ENCODE data around the gene ZDHHC11B.

ZDHHC11B gene

DNA sequence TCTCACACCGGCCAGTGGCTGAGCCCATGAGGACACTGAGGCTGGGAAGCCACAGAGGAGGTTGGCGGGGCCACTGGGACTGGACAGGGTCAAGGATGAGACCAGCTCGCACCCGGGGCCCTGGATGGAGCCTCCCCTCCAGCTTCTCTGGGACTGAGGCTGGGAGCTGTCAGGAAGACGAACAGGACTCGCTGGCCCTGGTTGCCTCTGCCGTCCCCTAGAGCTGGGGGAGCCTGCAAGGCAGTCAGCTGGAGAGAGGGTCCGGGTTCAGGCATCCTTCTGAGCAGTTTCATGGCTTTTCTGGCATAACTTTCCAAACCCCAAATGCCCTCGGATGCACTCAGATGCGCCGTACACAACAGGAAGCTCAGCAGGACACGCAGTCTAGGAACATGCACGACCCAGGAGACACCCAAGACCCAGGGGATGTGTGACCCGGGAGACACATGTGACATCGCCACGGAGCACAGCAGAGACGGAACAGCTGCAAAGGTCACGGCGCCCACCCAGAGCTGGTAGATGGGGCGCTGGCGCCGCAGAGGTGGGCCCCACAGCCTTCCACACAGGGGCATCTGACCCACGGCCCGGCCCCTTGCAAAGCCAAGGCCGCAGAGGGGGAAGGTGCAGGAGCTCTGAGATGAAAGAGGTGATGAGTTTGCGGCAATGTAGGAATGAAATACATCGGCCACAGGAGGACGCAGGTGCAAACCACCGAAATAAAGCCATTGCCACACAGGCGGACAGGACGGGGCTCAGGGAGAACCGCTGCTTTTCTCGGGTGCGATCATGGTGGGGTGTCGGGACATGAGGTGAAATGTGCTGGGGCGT is 108.4 kb downstream of the ZDHHC11B start:
- DNase-seq (ENCODE audit: insufficient read length, low spot score) (no peak), FAIRE-seq (peak; percentile 20)

DNA sequence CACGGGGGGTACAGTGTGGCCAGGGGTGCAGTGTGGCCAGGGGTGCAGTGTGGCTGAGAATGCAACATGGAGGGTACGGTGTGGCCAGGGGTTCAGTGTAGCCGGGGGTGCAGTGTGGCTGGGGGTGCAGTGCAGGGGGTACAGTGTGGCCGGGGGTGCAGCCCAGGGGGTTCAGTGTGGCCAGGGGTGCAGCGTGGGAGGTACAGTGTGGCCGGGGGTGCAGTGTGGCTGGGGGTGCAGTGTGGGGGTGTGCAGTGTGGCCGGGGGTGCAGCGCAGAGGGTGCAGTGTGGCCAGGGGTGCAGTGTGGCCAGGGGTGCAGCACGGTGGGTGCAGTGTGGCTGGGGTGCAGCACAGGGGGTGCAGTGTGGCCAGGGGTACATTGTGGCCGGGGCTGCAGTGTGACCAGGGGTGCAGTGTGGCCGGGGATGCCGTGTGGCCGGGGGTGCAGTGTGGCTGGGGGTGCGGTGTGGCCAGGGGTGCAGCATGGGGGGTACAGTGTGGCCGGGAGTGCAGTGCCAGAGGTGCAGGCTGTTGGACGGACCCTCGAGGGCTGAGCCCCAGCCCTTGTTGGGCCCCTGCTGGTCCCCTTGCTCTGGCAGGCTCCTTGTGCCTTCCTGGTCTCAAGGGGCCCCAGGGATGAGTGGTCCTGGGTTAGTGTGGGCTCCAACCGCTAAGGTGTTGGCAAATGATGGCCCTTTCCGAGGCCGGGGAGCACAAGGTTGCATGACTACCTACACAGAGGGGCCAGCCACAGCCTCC is 109.2 kb downstream of the ZDHHC11B start:
- FAIRE-seq (peak; percentile 71), DNase-seq (ENCODE audit: insufficient read length, low spot score) (no peak)

DNA sequence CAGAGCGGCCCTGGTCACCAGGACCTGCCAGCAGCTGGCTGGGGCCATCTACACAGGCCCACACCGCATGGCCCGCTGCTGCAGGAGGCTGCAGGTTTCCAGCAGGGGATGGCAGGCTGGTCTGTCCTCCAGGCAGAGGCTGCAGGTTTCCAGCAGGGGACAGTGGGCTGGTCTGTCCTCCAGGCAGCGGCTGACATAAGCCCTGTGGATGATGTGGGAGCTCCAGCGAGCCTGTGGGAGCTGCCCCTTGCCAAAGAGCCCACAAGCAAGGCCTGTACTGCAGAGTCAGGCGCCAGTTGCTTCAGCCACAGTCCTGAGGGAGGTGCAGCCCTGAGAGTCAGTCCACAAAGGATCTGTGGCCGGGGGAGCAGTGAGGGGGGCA is 109.9 kb downstream of the ZDHHC11B start:
- no peak for DNase-seq (ENCODE audit: insufficient read length, low spot score)
- peak; percentile 52 for FAIRE-seq

DNA sequence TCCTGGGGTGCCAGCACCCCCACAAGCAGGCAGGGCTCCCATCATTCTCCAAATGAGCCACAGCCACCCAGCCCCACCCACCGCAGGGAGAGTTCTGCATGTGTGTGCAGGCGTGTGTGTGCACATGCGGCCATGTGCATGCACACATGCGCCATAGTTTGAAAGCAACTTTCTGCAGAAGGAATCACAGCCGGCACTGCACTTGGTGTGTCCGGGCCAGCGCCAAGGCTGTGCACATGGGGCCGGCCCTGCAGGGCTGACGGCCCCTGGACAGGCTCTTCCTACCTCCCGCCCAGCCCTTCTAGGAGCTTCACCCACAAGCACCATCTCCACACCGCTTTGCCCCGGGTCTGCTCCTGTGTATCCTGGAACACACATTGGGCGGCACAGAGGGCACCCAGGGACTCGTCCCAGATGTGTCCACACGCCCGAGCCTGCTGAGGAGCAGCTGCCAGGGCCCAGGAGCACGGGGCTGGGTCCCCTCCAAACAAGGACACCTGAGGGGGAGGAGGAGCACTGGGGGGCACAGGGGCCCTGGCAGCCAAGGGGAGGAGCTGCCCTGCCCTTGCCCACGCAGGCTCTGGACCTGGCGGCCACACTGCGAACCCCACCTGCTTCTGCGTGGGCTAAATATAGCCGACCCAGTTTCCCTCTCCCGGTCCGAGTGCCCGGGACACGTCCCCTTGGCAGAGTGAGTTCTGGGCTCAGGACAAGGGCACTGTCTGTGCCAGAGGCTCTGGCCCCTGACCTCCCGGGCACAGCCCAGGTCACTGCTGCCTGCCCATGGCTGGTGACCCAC is 110.5 kb downstream of the ZDHHC11B start:
- no peak for FAIRE-seq
- no peak for DNase-seq (ENCODE audit: insufficient read length, low spot score)

DNA sequence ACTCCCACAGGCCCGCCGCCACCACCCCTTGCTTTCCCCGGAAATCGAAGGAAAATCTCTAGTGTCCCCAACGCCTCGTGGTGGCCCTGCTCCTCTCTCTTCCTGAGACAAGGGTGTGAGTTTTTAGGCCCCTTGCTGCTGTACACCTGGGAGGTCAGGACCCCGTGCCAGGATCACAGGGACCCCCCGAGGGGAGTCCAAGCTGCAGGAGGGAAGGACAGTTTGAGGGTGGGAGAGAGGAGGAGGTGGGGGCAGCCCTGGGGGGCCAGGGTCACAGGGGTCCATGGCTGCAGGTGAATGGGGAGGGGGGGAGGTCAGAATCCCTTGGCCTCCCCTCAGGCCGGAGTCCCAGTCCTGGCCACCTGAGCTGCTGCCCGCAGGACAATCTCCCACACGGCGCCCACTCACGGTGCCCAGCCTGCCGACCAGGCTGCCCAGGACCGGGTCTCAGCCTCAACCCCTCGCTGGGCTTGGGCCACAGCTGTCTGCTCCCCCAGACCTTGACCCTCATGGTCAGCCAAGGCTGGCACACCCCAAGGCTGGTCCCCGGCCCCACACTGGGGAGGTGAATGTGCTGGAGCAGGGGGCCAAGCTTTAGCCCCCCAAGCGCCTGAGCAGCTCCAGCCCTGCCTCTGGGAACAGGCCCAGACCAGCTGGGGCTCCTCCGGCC is 111.2 kb downstream of the ZDHHC11B start:
- no peak for DNase-seq (ENCODE audit: insufficient read length, low spot score)
- FAIRE-seq: no peak

DNA sequence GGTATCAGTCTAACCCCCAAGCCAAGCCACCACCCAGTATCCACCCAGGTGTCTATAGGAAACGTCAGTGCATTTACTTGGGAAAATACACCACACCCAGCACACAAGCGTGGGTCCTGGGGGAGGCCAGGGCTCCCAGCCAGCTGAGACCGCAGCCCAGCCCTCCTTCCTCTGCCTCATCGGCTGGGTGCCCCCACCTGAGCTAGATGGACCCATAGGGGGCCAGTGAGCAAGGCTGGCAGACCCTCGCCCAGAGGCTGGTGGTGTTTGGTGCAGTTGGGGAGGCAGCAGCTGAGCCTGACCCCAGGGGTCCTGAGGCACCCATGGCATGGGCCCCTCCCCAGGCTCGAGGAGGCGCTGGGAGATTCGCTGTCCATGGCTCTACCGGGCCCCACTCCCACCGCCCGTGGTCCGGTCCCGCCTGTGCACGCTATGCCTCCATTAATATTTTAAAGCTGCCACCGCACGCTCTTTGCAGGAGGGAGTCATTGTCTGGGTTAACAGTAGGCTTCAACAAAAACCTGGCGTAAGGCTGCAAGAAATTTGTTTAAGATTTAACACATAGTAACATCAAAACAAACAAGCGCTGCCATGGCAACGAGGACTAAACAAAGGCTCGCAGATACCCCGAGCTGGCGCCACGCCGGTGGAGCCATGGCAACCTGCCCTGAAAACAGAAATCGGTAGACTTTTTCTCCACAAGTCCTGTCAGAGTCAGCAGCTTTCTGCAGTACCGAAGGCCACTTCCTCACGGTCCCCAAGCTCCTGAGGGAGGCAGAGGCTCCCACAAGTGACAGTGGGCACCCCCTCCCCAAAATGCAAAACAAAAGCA is 112.0 kb downstream of the ZDHHC11B start:
- DNase-seq (ENCODE audit: insufficient read length, low spot score): peak; percentile 56
- FAIRE-seq: no peak

DNA sequence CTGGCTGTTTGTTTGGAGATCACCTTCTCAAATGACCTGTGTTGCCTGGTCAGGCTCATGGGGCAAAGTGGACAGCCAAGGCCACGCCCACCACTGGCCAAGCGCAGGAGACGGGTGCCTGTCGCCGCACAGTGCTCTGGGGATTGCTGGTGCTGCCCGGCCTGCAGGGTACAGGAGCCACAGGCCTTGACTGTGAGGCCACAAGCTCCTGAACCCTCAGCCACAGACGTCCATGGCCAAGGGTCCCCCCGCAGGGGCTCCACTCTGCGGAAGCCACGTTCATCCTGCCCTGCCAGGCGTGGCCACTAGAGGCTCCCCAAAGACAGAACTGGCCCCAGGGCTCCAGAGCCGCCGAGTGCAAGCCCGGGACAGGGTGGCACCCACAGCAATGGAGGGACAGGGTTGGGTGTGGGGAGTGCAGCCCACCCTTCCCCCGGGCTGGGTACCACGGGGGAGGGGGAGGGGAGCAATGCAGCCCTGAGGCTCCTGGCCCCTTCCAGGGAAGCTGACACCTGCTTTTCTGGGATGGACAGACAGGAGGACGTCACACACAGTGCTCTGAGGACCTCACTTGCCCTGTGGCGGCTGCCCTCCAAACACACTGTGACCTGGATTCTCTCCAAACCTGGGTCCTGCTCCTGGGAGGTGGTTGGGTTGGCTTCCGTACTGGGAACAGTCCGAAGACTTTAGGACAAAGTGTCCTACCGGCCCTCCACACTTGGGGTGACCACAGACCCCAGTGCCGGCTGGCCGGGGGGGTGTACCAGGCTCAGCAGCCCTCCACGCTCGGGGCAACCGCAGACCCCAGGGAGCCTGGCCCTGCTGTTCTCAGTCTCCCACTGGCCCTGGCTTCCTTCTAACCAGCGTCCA is 112.8 kb downstream of the ZDHHC11B start:
- DNase-seq (ENCODE audit: insufficient read length, low spot score) (peak; percentile 88), FAIRE-seq (peak; percentile 91)

DNA sequence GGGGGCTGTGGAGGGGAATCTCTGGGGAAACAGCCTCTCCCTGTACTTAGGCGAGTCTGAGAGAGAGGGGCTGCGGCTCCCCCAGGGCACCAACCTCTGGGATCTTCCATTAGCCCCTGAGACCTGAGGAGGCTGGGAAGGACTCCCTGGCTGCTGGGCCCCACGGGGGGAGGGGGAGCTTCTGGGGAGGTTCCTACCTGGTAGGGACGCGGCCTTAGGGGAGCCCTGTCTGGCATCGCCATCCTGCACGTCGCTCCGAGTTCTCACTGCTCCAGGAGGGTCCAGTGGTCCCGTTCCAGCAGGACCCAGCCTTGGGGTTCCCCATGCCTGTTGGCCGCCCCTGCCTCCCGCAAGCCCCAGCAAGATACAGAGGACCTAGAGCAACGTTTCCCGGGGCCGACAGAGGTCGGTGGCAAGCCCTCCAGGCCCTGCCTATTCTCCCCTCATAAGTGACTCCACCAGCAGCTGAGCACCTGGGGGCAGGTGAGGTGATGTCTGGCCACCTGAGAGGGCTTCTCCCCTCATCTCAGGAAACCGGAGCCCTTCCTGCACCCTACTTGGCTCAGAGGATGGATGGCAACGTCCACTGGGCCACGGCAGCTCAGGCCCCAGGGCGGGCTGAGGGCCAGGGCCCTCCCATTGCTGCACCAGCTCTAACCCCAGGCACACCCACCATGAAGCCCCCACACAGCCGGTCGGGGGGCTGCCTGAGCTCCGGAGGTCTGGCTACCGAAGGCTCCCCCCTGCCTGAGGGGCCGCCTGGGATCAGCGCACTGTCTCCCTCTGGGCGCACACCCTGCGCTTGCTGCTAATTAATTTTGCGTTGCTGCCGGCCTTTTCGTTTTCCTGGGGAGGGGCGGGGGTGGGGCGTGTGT is 113.9 kb downstream of the ZDHHC11B start:
- no peak for FAIRE-seq
- DNase-seq (ENCODE audit: insufficient read length, low spot score): no peak

DNA sequence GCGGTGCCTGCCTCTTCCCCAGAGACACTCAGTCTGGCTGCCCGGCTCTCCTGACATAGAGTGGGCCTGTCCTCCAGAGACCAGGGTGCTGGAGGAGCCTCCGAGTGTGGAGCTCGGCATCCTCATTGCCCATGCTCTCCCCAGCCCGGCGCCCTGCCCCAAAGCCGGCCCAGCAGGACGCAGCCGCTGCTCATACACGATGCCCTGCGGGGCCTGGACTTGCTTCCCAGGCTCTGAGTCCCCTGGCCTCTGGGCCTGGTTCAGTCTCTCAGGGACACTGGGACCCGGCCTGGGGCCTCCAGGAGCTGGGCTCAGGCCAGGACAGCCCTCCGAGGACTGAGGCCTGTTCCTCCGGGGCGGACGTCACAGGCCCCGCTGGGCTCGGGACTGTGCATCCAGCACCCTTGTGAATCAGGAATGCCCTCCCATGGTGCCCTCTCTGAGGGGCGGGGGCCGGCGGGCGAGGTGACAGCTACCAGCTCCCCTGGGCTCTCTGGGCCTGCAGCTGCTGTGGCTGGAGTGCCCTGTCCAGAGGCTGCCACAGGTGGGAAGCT is 114.6 kb downstream of the ZDHHC11B start:
- no peak for FAIRE-seq
- no peak for DNase-seq (ENCODE audit: insufficient read length, low spot score)

DNA sequence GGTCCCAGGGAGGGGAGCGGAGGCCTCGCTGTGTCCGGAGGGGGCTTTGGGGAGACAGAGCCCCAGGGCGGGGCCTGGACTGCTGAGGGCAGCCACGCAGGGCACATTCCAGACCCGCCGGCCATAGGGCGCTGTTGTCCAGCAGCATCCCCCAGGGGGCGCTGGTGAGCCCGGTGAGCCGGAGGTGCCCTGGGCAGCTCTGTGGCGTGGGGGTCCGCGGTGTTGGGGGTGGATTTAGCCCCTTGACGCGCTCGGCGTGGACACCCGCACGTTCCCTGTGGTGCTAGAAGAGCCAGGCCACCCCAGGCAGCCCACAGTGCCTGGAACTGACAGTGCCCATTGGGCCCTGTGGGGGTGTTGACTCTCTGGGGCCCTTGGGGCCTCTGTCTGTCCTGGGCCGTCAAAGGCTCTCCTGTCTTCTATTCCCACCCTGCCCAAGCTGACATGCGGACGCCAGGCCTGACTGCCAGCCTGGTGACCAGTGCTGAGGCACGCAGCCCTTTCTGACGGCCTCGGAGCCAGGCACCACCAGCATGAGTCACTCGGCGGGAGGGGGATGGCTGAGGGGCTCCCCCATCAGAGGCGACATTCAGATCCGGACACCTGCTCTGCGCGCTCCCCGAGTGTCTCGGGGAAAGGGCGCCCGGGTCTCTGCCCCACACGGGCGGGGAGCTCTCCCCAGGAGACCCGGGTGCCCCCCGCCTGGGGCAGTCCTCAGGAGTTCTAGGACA is 115.3 kb downstream of the ZDHHC11B start:
- FAIRE-seq (no peak), DNase-seq (ENCODE audit: insufficient read length, low spot score) (no peak)

DNA sequence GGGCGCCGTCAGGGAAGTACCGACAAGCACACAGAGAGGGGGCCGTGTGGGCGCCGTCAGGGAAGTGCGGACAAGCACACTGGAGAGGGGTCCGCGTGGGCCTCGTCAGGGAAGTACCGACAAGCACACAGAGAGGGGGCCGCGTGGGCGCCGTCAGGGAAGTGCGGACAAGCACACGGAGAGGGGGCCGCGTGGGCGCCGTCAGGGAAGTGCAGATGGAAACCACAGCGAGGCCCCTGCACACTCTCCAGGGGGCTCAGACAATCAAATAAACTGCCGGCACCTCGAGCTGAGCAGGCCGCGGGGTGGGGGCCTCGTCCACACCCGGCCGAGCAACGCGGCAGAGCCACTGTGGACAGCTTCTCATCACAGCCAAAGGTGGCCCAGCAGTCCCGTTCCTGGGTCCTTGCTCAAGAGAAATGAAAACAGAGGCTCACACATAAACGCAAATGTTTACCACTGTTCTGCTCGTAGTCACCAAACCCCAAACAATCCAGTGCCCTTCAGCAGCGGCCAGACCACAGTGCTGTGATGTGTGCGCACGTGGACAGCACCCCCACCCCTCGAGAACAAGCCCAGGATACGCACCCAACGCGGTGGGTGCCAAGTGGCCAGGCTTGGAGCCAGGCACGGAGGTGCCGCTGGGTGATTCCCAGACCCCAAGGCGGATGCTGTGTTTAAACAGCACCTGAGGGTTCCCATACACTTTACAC is 116.1 kb downstream of the ZDHHC11B start:
- FAIRE-seq (peak; percentile 73), DNase-seq (ENCODE audit: insufficient read length, low spot score) (no peak)

DNA sequence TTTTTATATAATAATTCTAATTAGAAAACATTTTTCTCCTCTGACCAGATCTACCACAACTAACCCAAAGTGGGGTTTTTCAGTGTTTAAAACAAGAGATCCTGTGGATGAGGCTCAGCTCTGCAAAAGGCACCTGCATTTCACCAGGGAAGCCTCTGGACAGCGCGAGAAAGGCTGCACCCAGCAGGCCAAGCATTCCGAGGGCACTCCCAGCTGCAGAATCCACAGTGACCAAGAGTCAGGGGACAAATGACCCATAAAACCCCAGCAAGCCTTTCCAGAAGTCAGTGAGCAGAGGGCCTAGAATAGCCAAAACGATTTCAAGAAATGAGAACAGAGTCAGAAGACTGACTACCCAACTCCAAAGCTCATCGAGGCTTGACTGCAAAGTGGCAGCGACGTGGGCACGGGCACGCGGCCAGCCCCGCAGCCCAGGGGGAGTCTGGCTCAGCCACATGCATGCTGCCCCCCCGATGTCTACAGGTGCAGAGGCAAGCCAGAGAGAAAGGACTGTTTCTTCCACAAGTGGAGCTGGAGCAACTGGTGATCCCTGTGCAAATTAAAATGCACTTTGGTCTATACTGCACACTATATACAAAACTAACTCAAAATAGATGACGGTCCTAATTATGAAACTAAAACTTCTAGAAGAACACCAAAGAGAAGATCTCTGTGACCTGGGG is 117.6 kb downstream of the ZDHHC11B start:
- DNase-seq (ENCODE audit: insufficient read length, low spot score) (no peak), FAIRE-seq (no peak)

DNA sequence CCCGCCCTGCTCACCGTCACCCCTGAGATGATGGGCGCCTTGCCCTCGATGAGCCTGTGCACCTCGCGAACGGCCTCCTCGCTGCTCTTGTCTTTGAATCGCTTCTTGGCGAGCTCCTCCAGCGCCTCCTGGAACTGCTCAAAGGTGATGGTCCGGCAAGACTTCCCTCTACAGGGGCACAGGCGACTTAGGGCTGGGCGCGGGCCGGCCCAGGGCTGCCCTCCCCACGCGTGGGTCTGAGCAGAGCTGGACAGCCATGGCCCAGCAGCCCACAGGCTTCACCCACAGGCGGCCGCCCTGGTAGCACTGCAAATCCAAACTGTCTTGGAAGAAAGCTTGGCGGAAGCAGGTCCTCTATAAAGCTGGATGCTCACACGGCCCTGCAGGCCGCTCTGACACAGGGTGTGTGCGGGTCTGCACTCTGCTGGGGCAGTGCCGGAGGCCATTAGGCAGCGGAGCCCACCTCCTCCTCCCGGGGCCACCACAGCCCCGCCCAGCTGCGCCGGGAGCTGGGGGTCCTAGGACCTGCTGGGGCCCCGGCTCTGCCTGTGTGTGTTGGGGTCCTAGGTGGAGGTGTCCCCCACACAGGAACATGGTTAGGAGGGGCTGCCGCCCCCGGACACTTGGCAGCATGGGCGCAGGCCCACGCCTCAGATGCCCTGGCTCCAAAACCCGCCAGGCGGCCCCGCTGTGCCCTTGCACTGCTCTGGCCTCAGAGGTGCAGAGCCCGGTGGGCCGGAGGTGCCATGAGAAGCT is 118.4 kb downstream of the ZDHHC11B start:
- FAIRE-seq: peak; percentile 62
- no peak for DNase-seq (ENCODE audit: insufficient read length, low spot score)

DNA sequence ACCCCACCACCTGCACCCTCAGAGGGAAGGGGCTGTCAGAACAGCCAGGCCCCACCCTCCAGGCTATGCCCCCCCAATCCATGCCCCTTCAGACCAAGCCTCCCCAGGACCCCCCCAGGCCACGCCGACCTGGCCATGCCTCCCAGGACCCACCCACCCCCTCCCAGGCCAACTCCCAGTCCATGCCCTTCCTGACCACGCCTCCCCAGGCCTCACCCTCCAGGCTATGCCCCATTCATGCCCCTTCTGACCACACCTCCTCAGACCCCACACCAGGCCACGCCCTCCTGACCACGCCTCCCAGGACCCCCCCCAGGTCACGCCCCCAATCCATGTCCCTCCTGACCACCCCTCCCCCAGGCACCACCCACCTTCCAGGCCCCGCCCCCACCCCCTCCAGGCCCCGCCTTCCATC is 119.0 kb downstream of the ZDHHC11B start:
- no peak for DNase-seq (ENCODE audit: insufficient read length, low spot score)
- FAIRE-seq: no peak

DNA sequence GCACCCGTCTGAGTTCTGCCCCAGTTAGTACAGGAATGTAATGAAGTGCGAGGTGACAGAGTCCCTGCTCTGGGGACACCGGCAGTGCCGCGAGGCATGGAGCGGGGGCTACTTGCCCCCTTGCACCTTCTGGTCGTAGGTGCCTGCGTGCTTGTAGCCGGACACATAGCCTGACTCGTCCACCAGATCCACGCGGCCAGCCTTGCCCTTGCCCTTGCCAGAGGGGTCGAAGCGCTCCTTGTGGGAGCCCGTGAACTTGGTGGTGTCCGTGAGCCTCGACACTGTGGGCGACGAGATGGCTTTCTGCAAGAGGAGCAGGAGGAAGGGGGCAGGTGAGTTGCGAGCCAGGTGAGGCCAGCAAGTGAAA is 119.6 kb downstream of the ZDHHC11B start:
- DNase-seq (ENCODE audit: insufficient read length, low spot score) (no peak), FAIRE-seq (no peak)
